ENCODE measurements around the gene LRCOL1. TPM values are rescaled to one million over a fixed set of nuclear protein-coding genes. Genes with fewer than 3 reads are reported as not detected.

LRCOL1 gene
- total RNA-seq, 1 experiment from 2014 or later: 0.24 TPM

DNA sequence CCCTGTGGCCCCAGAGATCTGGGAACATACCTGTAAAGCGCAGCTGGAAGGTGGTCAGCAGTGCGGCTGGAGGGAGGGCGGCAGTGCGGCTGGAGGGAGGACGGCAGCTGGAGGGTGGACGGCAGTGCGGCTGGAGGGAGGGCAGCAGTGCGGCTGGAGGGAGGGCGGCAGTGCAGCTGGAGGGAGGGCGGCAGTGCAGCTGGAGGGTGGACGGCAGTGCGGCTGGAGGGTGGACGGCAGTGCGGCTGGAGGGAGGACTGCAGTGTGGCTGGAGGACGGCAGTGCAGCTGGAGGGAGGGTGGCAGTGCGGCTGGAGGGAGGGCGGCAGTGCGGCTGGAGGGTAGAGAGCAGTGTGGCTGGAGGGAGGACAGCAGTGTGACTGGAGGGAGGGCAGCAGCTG is 23.5 kb downstream of the LRCOL1 start (continued):
- TF ChIP-seq, protein P1, sequence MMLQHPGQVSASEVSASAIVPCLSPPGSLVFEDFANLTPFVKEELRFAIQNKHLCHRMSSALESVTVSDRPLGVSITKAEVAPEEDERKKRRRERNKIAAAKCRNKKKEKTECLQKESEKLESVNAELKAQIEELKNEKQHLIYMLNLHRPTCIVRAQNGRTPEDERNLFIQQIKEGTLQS (CRISPR knock-in tag; conservative IDR thresholded peaks at IDR 0.05): no peak
- TF ChIP-seq FOXP1 (CRISPR knock-in tag; IDR thresholded peaks at IDR 0.05; ENCODE audit: borderline replicate concordance) (no peak), ZNF138 (CRISPR knock-in tag; conservative IDR thresholded peaks at IDR 0.05) (no peak)

- Mint-ChIP-seq H3K4me1 (peaks cover 5% of the 10 kb centered on the region), H3K9me3 (no peaks in the 10 kb centered on the region), H3K27me3 (ENCODE audit: low read depth) (peaks cover 78% of the 10 kb centered on the region), H3K36me3 (0 out of 2 replicates have a peak, but pooled peaks cover 2% of the 10 kb centered on the region), H3K4me3 (no peak overlapping the region), H3K27ac (no peak overlapping the region)
- DNase-seq (ENCODE audit: low spot score) (no peak), ATAC-seq (no peak)
- ChIA-PET CTCF (interaction anchor here (0.6 to 2.5 kb wide), 4 partner anchors 24 to 66 kb away, joined by 3 to 8 read pairs (median 3); no protein-coding TSS in a partner anchor), POLR2A (no interaction called here)
- TF ChIP-seq MYBL2 (CRISPR knock-in tag; IDR thresholded peaks at IDR 0.05) (no peak), ZNF232 (CRISPR knock-in tag; IDR thresholded peaks at IDR 0.05) (no peak), NFATC4 (CRISPR knock-in tag; IDR thresholded peaks at IDR 0.05) (no peak), NFE2L1 (CRISPR knock-in tag; IDR thresholded peaks at IDR 0.05) (no peak), PRRX2 (CRISPR knock-in tag; IDR thresholded peaks at IDR 0.05) (no peak), JAZF1 (CRISPR knock-in tag; IDR thresholded peaks at IDR 0.05) (no peak)
Measured at GRCh38 chr12:132585177-132585576, 25.2 kb downstream of the LRCOL1 start.

DNA sequence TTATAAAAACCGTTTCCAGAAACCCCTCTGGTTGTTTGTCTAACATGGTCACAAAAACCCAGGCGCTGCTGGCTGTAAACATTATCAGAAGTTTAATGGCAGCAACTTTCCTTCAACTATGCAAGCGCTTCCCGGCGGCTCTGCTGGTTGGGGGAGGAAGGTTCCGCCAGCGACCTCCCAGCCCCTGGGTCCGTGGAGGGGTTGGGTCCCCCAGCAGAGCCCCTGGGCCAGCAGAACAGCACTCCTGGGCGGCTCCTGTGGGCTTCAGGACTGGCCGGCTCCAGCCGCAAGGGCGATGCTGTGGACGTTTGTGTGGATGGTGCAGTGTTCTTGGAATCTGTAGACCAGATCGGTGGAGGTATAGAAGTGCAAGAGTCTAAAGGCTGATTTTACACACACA is 26.0 kb downstream of the LRCOL1 start:
- POLR2A ChIA-PET: no interaction called here
- DNase-seq (ENCODE audit: low spot score) (no peak), ATAC-seq (no peak)
- no peaks in the 10 kb centered on the region for H3K9me3 Mint-ChIP-seq
- peaks cover 5% of the 10 kb centered on the region for H3K4me1 Mint-ChIP-seq
- 0 out of 2 replicates have a peak, but pooled peaks cover 2% of the 10 kb centered on the region for H3K36me3 Mint-ChIP-seq
- H3K4me3 Mint-ChIP-seq: peak overlapping the region; percentile 78; the same call in 1 of the 2 replicates
- TF ChIP-seq, protein P2, sequence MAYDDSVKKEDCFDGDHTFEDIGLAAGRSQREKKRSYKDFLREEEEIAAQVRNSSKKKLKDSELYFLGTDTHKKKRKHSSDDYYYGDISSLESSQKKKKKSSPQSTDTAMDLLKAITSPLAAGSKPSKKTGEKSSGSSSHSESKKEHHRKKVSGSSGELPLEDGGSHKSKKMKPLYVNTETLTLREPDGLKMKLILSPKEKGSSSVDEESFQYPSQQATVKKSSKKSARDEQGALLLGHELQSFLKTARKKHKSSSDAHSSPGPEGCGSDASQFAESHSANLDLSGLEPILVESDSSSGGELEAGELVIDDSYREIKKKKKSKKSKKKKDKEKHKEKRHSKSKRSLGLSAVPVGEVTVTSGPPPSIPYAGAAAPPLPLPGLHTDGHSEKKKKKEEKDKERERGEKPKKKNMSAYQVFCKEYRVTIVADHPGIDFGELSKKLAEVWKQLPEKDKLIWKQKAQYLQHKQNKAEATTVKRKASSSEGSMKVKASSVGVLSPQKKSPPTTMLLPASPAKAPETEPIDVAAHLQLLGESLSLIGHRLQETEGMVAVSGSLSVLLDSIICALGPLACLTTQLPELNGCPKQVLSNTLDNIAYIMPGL (CRISPR knock-in tag; IDR thresholded peaks at IDR 0.05): no peak
- TF ChIP-seq ETV6 (CRISPR knock-in tag; IDR thresholded peaks at IDR 0.05) (no peak), SP1 (CRISPR knock-in tag; conservative IDR thresholded peaks at IDR 0.05) (no peak), NFE2L1 (CRISPR knock-in tag; IDR thresholded peaks at IDR 0.05) (no peak), NR1H2 (CRISPR knock-in tag; IDR thresholded peaks at IDR 0.05) (no peak), RORB (CRISPR knock-in tag; IDR thresholded peaks at IDR 0.05) (no peak), NFYB (CRISPR knock-in tag; conservative IDR thresholded peaks at IDR 0.05; ENCODE audit: low read depth) (no peak)
- TF ChIP-seq, protein P3, sequence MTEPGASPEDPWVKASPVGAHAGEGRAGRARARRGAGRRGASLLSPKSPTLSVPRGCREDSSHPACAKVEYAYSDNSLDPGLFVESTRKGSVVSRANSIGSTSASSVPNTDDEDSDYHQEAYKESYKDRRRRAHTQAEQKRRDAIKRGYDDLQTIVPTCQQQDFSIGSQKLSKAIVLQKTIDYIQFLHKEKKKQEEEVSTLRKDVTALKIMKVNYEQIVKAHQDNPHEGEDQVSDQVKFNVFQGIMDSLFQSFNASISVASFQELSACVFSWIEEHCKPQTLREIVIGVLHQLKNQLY (CRISPR knock-in tag; IDR thresholded peaks at IDR 0.05): no peak
- TF ChIP-seq, protein P4, sequence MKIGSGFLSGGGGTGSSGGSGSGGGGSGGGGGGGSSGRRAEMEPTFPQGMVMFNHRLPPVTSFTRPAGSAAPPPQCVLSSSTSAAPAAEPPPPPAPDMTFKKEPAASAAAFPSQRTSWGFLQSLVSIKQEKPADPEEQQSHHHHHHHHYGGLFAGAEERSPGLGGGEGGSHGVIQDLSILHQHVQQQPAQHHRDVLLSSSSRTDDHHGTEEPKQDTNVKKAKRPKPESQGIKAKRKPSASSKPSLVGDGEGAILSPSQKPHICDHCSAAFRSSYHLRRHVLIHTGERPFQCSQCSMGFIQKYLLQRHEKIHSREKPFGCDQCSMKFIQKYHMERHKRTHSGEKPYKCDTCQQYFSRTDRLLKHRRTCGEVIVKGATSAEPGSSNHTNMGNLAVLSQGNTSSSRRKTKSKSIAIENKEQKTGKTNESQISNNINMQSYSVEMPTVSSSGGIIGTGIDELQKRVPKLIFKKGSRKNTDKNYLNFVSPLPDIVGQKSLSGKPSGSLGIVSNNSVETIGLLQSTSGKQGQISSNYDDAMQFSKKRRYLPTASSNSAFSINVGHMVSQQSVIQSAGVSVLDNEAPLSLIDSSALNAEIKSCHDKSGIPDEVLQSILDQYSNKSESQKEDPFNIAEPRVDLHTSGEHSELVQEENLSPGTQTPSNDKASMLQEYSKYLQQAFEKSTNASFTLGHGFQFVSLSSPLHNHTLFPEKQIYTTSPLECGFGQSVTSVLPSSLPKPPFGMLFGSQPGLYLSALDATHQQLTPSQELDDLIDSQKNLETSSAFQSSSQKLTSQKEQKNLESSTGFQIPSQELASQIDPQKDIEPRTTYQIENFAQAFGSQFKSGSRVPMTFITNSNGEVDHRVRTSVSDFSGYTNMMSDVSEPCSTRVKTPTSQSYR (CRISPR knock-in tag; IDR thresholded peaks at IDR 0.05): no peak
- H3K27ac Mint-ChIP-seq: no peak overlapping the region
- H3K27me3 Mint-ChIP-seq (ENCODE audit: low read depth): peaks cover 71% of the 10 kb centered on the region
- CTCF ChIA-PET: no interaction called here
